CD4-positive, alpha-beta T cell (primary cell): Measurements from ENCODE around the gene FAM181A. TPM values are rescaled to one million over a fixed set of nuclear protein-coding genes. Genes with fewer than 3 reads are reported as not detected.

Source experiments
- ATAC-seq: fragments of 200-7000 bp; cut with Tn5 transposase; one replicate; pipeline ENCODE4 v1.10.0; 2022; ENCODE audit warnings: mild to moderate bottlenecking; ENCODE audit not compliant: poor library complexity
- CTCF ChIA-PET: fragments of 350-600 bp; sonication (Branson Sonifier 250); formaldehyde crosslinking; loops from one replicate; lab custom pipeline; 2021; ENCODE audit warnings: antibody characterized with exemption, inconsistent platforms; lab: Charles Lee
- POLR2A ChIA-PET: fragments of 350-600 bp; sonication (Branson Sonifier 250); formaldehyde crosslinking; loops from one replicate; lab custom pipeline; 2021; ENCODE audit warnings: antibody characterized with exemption, inconsistent platforms; lab: Charles Lee
- DNase-seq, 14 experiments: peaks; one replicate each; pipeline ENCODE4 v3.0.0-alpha.2; 2013 to 2020; ENCODE audit warnings: mixed read lengths in 2 of 14
- H3K27ac ChIP-seq, 2 donors: one replicate each; pipeline versions ENCODE4 v1.5.1 to v1.7.0; 2013; ENCODE audit warnings: low read length in 2 of 2, low read depth in 1 of 2, mild to moderate bottlenecking in 1 of 2
- H3K27me3 ChIP-seq, 2 experiments: 1 replicate in 1 of 2; 2 replicates in 1 of 2; pipeline versions ENCODE4 v1.6.1 to v1.7.0; 2013; ENCODE audit warnings: low read length in 2 of 2, control low read depth in 1 of 2, mild to moderate bottlenecking in 1 of 2, moderate library complexity in 1 of 2; ENCODE audit not compliant: insufficient read depth in 2 of 2, control insufficient read depth in 1 of 2
- H3K36me3 ChIP-seq: one replicate; pipeline ENCODE4 v1.6.1; 2013; ENCODE audit warnings: low read length, control low read depth; ENCODE audit not compliant: insufficient read depth
- H3K4me1 ChIP-seq: one replicate; pipeline ENCODE4 v1.6.1; 2013; ENCODE audit warnings: low read length, control low read depth; ENCODE audit not compliant: insufficient read depth
- H3K4me3 ChIP-seq: one replicate; pipeline ENCODE4 v1.5.1; 2013; ENCODE audit warnings: mild to moderate bottlenecking, low read length, moderate library complexity
- H3K9me3 ChIP-seq, 2 experiments: 1 replicate in 1 of 2; 2 replicates in 1 of 2; pipeline versions ENCODE4 v1.6.1 to v1.7.0; 2013; ENCODE audit warnings: low read length in 2 of 2, mild to moderate bottlenecking in 2 of 2, control low read depth in 1 of 2, moderate library complexity in 1 of 2; ENCODE audit not compliant: control insufficient read depth in 1 of 2, insufficient read depth in 1 of 2
- H3K27ac Mint-ChIP-seq: one replicate; pipeline ENCODE4 v1.8.0; 2020; ENCODE audit warnings: mixed read lengths
- H3K27me3 Mint-ChIP-seq: one replicate; pipeline ENCODE4 v1.8.0; 2021; ENCODE audit warnings: mixed read lengths
- H3K36me3 Mint-ChIP-seq: one replicate; pipeline ENCODE4 v1.8.0; 2021; ENCODE audit warnings: low read depth, mixed read lengths
- H3K4me1 Mint-ChIP-seq: one replicate; pipeline ENCODE4 v1.8.0; 2021; ENCODE audit warnings: low read depth, mixed read lengths
- H3K4me3 Mint-ChIP-seq: one replicate; pipeline ENCODE4 v1.8.0; 2020; ENCODE audit warnings: mild to moderate bottlenecking, mixed read lengths
- H3K9me3 Mint-ChIP-seq: one replicate; pipeline ENCODE4 v1.8.0; 2020; ENCODE audit warnings: mixed read lengths
- intact Hi-C, 2 experiments: fragments of 100-400 bp; cut with DNase I in 1 of 2; cut with micrococcal nuclease in 1 of 2; formaldehyde crosslinking; loops; one replicate each; pipeline versions ENCODE4 v1.15.1 to v1.9.0; 2023 to 2025; cut with DNase I, micrococcal nuclease
- total RNA-seq, 174 experiments: library from RNA in 2 of 174; stranded (reverse) in 2 of 174; gene quantifications; one replicate each; pipeline ENCODE4 v1.2.3 and lab custom pipeline; 2021 to 2026
- TF ChIP-seq, protein P1 (sequence below): fragments of 200-600 bp; IDR thresholded peaks from one replicate; pipeline ENCODE4 v1.8.0; 2022; ENCODE audit warnings: antibody characterized with exemption, mild to moderate bottlenecking

The FAM181A gene
- total RNA-seq, 2 experiments from 2014 or later: not detected

DNA sequence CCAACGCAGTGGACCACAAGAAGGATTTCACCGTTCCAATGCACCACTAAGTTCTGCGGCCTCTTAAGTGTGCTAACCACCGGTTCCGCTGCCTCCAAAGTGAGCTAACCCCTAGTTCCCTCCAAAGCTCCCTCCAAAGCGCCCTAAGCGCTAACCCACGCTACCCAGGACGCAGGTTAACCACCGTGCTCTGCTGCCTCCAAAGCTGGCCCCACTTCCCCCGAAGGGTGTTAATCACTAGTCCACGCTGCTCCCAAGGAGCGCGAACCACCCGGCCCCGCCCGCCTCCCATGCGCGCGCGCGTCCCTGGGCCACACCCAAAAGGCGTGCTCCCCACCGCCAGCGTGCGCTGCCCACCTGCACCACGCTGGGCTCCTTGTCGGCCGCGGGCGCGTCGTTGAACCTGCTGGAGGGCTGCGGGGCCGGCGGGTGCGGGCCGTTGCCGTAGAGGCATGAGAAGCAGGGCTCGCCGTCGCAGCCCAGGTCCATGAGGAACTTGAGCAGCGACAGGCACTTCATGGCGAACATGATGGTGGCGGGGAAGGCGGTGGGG lies 11.7 kb downstream of the FAM181A start:
- no peaks in the 10 kb centered on the region for H3K9me3 Mint-ChIP-seq
- TF ChIP-seq, protein P1, sequence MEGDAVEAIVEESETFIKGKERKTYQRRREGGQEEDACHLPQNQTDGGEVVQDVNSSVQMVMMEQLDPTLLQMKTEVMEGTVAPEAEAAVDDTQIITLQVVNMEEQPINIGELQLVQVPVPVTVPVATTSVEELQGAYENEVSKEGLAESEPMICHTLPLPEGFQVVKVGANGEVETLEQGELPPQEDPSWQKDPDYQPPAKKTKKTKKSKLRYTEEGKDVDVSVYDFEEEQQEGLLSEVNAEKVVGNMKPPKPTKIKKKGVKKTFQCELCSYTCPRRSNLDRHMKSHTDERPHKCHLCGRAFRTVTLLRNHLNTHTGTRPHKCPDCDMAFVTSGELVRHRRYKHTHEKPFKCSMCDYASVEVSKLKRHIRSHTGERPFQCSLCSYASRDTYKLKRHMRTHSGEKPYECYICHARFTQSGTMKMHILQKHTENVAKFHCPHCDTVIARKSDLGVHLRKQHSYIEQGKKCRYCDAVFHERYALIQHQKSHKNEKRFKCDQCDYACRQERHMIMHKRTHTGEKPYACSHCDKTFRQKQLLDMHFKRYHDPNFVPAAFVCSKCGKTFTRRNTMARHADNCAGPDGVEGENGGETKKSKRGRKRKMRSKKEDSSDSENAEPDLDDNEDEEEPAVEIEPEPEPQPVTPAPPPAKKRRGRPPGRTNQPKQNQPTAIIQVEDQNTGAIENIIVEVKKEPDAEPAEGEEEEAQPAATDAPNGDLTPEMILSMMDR: no peak
- H3K4me1 Mint-ChIP-seq: no peaks in the 10 kb centered on the region
- peak overlapping the region; percentile 68 for H3K4me3 Mint-ChIP-seq
- H3K27ac ChIP-seq: no peak overlapping the region
- ChIA-PET CTCF (interaction anchor here (0.7 to 5.9 kb wide), 13 partner anchors 8 to 1365 kb away, joined by 3 to 163 read pairs (median 16); partner anchors contain the start of genes ASB2, CCDC197, DDX24 and IFI27L1), POLR2A (interaction anchor here (1.1 to 6.4 kb wide), 11 partner anchors 17 to 242 kb away, joined by 3 to 80 read pairs (median 11); no protein-coding TSS in a partner anchor)
- H3K36me3 Mint-ChIP-seq: no peaks in the 10 kb centered on the region
- peaks cover 15% of the 10 kb centered on the region for H3K4me1 ChIP-seq
- peaks cover 9% of the 10 kb centered on the region for H3K27me3 Mint-ChIP-seq
- no peak overlapping the region for H3K27ac Mint-ChIP-seq
- peak overlapping the region; percentile 44 for H3K4me3 ChIP-seq
- no peak for ATAC-seq
- intact Hi-C loops: loop anchor here (1.0 to 5.0 kb wide), 5 partner anchors 31 to 243 kb away; no protein-coding TSS in a partner anchor
- H3K36me3 ChIP-seq: peaks cover 4% of the 10 kb centered on the region
- peaks cover 0 to 7% of the 10 kb centered on the region in 2 experiments for H3K27me3 ChIP-seq
- no peaks in the 10 kb centered on the region for H3K9me3 ChIP-seq
- DNase-seq: no peak

DNA sequence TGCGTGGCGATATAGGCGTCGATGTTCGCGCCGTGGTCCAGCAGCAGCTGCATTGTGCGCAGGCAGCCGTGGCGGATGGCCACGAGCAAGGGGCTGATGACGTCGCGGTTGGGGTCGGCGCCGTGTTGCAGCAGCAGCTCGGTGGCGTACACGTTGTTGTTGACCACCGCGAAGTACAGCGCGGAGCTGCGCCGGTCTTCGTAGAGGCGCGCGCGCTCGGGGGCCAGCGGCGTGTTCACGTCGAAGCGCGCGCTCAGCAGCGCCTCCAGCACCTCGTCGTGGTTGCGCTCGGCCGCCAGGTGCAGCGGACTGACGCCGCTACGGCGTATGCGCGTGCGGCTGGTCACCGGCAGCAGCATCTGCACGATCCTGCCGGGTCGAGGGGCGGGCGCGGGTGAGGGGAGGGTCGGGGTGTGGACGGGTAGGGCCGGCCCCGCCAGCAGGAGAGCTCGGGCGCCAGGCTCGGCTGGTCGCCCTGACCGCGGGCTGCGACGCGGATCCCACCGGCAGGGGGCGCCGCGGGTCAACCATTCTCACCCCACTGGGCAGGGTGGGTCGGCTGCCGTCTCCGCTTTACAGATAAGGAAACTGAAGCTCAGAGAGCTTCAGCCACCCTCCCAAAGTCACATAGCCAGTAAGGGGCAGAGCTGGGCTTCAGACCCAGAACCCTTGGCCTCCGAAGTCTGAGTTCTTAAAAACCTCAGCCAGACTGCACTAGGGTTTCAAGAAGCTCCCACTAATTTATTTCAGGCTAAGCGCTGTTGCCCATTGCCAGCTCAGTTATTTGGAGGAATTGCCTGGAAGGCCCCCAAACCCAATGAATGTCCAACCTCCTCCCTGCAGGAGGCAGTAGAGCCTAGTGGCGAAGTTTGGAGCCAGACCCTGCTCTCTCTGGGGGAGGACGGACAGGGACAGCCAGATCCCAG lies 12.4 kb downstream of the FAM181A start:
- Histone ChIP-seq H3K4me1 (peaks cover 15% of the 10 kb centered on the region), H3K27me3 (peaks cover 0 to 7% of the 10 kb centered on the region in 2 experiments), H3K27ac (no peak overlapping the region), H3K4me3 (peak overlapping the region; percentile 44), H3K9me3 (no peaks in the 10 kb centered on the region), H3K36me3 (peaks cover 2% of the 10 kb centered on the region)
- DNase-seq: peak; percentile 75 to 95 (median 90)
- CTCF ChIA-PET: interaction anchor here (0.6 to 5.9 kb wide), 22 partner anchors 8 to 241 kb away, joined by 3 to 163 read pairs (median 4); partner anchors contain the start of genes ASB2, CCDC197, DDX24 and IFI27L1
- TF ChIP-seq, protein P1: peak; percentile 99
- Mint-ChIP-seq H3K27me3 (peaks cover 9% of the 10 kb centered on the region), H3K36me3 (no peaks in the 10 kb centered on the region), H3K4me1 (no peaks in the 10 kb centered on the region), H3K27ac (no peak overlapping the region), H3K4me3 (peak overlapping the region; percentile 68), H3K9me3 (no peaks in the 10 kb centered on the region)
- POLR2A ChIA-PET: interaction anchor here (0.6 to 6.4 kb wide), 21 partner anchors 9 to 241 kb away, joined by 3 to 80 read pairs (median 4); partner anchors contain the start of genes ASB2, DDX24, IFI27L1 and OTUB2
- intact Hi-C loops: loop anchor here (1.0 to 5.0 kb wide), 6 partner anchors 31 to 243 kb away; no protein-coding TSS in a partner anchor
- ATAC-seq: peak; percentile 91

DNA sequence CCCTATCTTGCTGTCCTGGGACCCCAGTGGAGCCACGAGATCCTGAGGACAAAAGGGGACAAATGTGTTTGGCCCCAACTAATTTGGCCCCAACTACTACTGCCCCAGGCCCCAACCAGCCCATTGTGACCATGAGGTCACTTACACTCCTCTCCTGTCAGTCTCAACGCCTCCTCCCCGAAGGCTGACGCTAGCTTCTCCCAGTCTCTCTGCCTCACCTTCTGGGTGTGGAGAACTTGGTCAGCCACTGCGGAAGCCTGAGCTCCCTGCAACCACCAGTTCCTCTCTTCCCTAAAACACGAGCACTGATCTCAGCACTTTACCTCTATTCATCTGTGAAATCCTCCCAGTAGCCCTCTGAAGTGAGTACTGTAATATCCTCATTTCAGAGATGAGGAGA lies 13.3 kb downstream of the FAM181A start:
- ATAC-seq (no peak), DNase-seq (no peak)
- Histone ChIP-seq H3K27ac (no peak overlapping the region), H3K4me1 (peaks cover 15% of the 10 kb centered on the region), H3K9me3 (no peaks in the 10 kb centered on the region), H3K36me3 (peaks cover 2% of the 10 kb centered on the region), H3K4me3 (no peak overlapping the region), H3K27me3 (peaks cover 0 to 7% of the 10 kb centered on the region in 2 experiments)
- ChIA-PET CTCF (interaction anchor here (0.6 to 5.9 kb wide), 13 partner anchors 9 to 240 kb away, joined by 3 to 163 read pairs (median 16); partner anchors contain the start of genes ASB2, CCDC197, DDX24 and IFI27L1), POLR2A (interaction anchor here (1.0 to 6.4 kb wide), 14 partner anchors 12 to 240 kb away, joined by 3 to 80 read pairs (median 7); partner anchors contain the start of genes ASB2, DDX24, IFI27L1 and OTUB2)
- Mint-ChIP-seq H3K4me1 (no peaks in the 10 kb centered on the region), H3K4me3 (peak overlapping the region; percentile 27), H3K9me3 (no peaks in the 10 kb centered on the region), H3K27me3 (peaks cover 9% of the 10 kb centered on the region), H3K36me3 (no peaks in the 10 kb centered on the region), H3K27ac (no peak overlapping the region)
- TF ChIP-seq, protein P1: no peak
- intact Hi-C loops: loop anchor here in 1 of 2 experiments (2.0 kb wide), 1 partner anchor 242 kb away; no protein-coding TSS in a partner anchor
